K562 (cell line): Measurements from ENCODE around the gene DPEP1. TPM values are rescaled to one million over a fixed set of nuclear protein-coding genes. Genes with fewer than 3 reads are reported as not detected.

Experiments
- ATF1 ChIP-seq, 2 experiments: fragments of 450-650 bp in 1 of 2; IDR thresholded peaks; 2 replicates each; pipeline ENCODE4 v1.6.1; 2016; ENCODE audit warnings: missing compliant biosample characterization in 1 of 2, missing genetic modification characterization in 1 of 2
- ELF4 ChIP-seq: fragments of 450-650 bp; formaldehyde crosslinking; IDR thresholded peaks from 2 replicates; pipeline ENCODE4 v1.4.0; 2022; ENCODE audit warnings: missing genetic modification characterization
- IRF2 ChIP-seq: sonication (generic); formaldehyde crosslinking; IDR thresholded peaks from 2 replicates; pipeline ENCODE4 v1.8.1; 2022; ENCODE audit warnings: mild to moderate bottlenecking, missing genetic modification reagents
- TRIM28 ChIP-seq: fragments of 450-650 bp; IDR thresholded peaks from 2 replicates; pipeline ENCODE4 v1.6.1; 2017
- ZSCAN32 ChIP-seq: fragments of 450-650 bp; formaldehyde crosslinking; IDR thresholded peaks from 2 replicates; pipeline ENCODE4 v1.4.0; 2020; ENCODE audit warnings: mild to moderate bottlenecking, moderate library complexity
- polyA plus RNA-seq, 8 experiments: library from polyadenylated mRNA; depleted of rRNA in 4 of 8; stranded (reverse) in 5 of 8; unstranded in 3 of 8; fragments of >200 nt; fragmentation: Nextera tagmentation in 2 of 8; fragmentation: Illumina TruSeq in 1 of 8; extraction: Ambion mirVana in 2 of 8; extraction: Trizol in 1 of 8; gene quantifications; 2 replicates each; pipeline versions ENCODE4 v1.2.1 to v1.2.3, GENCODE V29; 2011 to 2014; ENCODE audit warnings: inconsistent platforms in 1 of 8, missing spikeins in 1 of 8
- total RNA-seq, 7 experiments: library from RNA; depleted of rRNA in 6 of 7; stranded (reverse); fragments of >200 nt in 6 of 7; fragmentation: Illumina TruSeq in 2 of 7; extraction: Trizol in 2 of 7; gene quantifications; 2 replicates each; pipeline versions ENCODE4 v1.2.1 to v1.2.3, GENCODE V29; 2011 to 2021; ENCODE audit warnings: low replicate concordance in 1 of 7
- TF ChIP-seq, protein P1 (sequence below): fragments of 450-650 bp; IDR thresholded peaks from 2 replicates; pipeline ENCODE4 v1.6.1; 2016; ENCODE audit warnings: mild to moderate bottlenecking, moderate library complexity
- TF ChIP-seq, protein P2 (sequence below), 2 experiments: IDR thresholded peaks; 2 replicates each; pipeline ENCODE4 v1.6.1; 2011; ENCODE audit warnings: borderline replicate concordance in 1 of 2, control low read depth in 1 of 2, low read depth in 1 of 2, low read length in 1 of 2, mild to moderate bottlenecking in 1 of 2, mixed read lengths in 1 of 2, moderate library complexity in 1 of 2; ENCODE audit not compliant: insufficient read depth in 1 of 2, insufficient read length in 1 of 2, poor library complexity in 1 of 2, severe bottlenecking in 1 of 2; ENCODE audit errors: extremely low read depth in 1 of 2

The DPEP1 gene
- total and polyA plus RNA-seq, 9 of the 15 experiments (the other 6 are each of a cell fraction or from before 2014, with no cell fraction given): 0.14 to 0.31 (median 0.20) TPM; not detected in 6

DNA sequence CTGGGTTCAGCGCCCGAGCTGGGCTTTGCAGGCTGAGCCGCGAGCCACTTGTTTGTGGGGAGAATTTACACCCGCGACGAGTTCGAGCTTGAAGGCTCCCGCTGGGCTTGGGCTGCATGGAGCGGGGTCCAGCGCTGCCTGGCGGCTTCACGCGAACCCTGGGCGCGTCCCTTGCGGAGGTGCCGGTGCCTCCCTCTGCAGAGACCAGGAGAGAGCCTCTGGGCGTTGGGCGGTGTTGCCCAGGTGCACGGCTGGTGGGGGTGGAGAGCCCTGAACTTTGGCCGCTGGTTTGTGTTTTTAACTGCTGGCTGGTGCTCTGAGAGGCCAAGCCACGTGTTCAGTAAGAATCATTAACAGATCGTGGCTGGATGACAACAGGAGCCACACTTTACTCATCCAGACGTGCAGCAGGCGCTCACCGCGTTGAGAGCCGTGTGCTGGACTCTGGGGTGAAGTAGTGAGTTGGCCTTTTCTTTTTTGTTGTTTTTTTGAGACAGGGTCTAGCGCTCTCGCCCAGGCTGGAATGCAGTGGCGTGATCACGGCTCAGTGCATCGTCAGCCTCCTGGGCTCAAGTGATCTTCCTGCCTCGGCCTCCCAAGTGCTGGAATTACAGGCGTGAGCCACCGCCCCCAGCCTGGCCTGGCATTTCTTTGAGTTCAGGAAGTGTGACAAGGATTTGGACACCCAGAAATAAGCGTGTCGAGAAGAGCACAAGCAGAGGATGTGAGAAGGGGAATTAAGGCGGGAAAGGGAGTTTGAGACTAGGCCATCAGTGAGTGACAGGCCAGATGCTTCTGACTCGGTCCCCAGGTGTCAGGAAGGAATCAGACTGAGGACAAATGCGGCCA, 73.9 kb downstream of the DPEP1 start (continued):
- TF ChIP-seq, protein P1, sequence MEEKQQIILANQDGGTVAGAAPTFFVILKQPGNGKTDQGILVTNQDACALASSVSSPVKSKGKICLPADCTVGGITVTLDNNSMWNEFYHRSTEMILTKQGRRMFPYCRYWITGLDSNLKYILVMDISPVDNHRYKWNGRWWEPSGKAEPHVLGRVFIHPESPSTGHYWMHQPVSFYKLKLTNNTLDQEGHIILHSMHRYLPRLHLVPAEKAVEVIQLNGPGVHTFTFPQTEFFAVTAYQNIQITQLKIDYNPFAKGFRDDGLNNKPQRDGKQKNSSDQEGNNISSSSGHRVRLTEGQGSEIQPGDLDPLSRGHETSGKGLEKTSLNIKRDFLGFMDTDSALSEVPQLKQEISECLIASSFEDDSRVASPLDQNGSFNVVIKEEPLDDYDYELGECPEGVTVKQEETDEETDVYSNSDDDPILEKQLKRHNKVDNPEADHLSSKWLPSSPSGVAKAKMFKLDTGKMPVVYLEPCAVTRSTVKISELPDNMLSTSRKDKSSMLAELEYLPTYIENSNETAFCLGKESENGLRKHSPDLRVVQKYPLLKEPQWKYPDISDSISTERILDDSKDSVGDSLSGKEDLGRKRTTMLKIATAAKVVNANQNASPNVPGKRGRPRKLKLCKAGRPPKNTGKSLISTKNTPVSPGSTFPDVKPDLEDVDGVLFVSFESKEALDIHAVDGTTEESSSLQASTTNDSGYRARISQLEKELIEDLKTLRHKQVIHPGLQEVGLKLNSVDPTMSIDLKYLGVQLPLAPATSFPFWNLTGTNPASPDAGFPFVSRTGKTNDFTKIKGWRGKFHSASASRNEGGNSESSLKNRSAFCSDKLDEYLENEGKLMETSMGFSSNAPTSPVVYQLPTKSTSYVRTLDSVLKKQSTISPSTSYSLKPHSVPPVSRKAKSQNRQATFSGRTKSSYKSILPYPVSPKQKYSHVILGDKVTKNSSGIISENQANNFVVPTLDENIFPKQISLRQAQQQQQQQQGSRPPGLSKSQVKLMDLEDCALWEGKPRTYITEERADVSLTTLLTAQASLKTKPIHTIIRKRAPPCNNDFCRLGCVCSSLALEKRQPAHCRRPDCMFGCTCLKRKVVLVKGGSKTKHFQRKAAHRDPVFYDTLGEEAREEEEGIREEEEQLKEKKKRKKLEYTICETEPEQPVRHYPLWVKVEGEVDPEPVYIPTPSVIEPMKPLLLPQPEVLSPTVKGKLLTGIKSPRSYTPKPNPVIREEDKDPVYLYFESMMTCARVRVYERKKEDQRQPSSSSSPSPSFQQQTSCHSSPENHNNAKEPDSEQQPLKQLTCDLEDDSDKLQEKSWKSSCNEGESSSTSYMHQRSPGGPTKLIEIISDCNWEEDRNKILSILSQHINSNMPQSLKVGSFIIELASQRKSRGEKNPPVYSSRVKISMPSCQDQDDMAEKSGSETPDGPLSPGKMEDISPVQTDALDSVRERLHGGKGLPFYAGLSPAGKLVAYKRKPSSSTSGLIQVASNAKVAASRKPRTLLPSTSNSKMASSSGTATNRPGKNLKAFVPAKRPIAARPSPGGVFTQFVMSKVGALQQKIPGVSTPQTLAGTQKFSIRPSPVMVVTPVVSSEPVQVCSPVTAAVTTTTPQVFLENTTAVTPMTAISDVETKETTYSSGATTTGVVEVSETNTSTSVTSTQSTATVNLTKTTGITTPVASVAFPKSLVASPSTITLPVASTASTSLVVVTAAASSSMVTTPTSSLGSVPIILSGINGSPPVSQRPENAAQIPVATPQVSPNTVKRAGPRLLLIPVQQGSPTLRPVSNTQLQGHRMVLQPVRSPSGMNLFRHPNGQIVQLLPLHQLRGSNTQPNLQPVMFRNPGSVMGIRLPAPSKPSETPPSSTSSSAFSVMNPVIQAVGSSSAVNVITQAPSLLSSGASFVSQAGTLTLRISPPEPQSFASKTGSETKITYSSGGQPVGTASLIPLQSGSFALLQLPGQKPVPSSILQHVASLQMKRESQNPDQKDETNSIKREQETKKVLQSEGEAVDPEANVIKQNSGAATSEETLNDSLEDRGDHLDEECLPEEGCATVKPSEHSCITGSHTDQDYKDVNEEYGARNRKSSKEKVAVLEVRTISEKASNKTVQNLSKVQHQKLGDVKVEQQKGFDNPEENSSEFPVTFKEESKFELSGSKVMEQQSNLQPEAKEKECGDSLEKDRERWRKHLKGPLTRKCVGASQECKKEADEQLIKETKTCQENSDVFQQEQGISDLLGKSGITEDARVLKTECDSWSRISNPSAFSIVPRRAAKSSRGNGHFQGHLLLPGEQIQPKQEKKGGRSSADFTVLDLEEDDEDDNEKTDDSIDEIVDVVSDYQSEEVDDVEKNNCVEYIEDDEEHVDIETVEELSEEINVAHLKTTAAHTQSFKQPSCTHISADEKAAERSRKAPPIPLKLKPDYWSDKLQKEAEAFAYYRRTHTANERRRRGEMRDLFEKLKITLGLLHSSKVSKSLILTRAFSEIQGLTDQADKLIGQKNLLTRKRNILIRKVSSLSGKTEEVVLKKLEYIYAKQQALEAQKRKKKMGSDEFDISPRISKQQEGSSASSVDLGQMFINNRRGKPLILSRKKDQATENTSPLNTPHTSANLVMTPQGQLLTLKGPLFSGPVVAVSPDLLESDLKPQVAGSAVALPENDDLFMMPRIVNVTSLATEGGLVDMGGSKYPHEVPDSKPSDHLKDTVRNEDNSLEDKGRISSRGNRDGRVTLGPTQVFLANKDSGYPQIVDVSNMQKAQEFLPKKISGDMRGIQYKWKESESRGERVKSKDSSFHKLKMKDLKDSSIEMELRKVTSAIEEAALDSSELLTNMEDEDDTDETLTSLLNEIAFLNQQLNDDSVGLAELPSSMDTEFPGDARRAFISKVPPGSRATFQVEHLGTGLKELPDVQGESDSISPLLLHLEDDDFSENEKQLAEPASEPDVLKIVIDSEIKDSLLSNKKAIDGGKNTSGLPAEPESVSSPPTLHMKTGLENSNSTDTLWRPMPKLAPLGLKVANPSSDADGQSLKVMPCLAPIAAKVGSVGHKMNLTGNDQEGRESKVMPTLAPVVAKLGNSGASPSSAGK: peak; percentile 31; the same call in 1 of the 2 replicates
- no peak for TF ChIP-seq TRIM28
- no peak for TF ChIP-seq ATF1 (CRISPR knock-in tag; IDR thresholded peaks at IDR 0.05)
- TF ChIP-seq ATF1 (tag; IDR thresholded peaks at IDR 0.05): no peak
- no peak for TF ChIP-seq IRF2
- TF ChIP-seq ZSCAN32: no peak
- no peak for TF ChIP-seq ELF4 (CRISPR knock-in tag)
- TF ChIP-seq, protein P2, sequence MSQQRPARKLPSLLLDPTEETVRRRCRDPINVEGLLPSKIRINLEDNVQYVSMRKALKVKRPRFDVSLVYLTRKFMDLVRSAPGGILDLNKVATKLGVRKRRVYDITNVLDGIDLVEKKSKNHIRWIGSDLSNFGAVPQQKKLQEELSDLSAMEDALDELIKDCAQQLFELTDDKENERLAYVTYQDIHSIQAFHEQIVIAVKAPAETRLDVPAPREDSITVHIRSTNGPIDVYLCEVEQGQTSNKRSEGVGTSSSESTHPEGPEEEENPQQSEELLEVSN (IDR thresholded peaks at IDR 0.05; ENCODE audit: borderline replicate concordance in 1 of 2, extremely low read depth in 1 of 2, insufficient read depth in 1 of 2, insufficient read length in 1 of 2, low read depth in 1 of 2, low read length in 1 of 2, poor library complexity in 1 of 2, severe bottlenecking in 1 of 2): peak; percentile 42 to 73
